DOHH2 (cell line): Measurements from ENCODE around the gene DDX19B.

Experiments
- EZH2phosphoT487 ChIP-seq: fragments of 200-600 bp; sonication (generic); IDR thresholded peaks from 2 replicates; pipeline ENCODE4 v1.6.1; 2017; ENCODE audit warnings: borderline replicate concordance, mild to moderate bottlenecking, antibody characterized with exemption, low read length, moderate library complexity, mixed read lengths
- TF ChIP-seq, protein P1 (sequence below): fragments of 200-600 bp; sonication (generic); IDR thresholded peaks from one replicate; pipeline ENCODE4 v1.5.1; 2014; ENCODE audit warnings: antibody characterized with exemption, mild to moderate bottlenecking, low read depth, low read length; ENCODE audit not compliant: poor library complexity, severe bottlenecking

DNA sequence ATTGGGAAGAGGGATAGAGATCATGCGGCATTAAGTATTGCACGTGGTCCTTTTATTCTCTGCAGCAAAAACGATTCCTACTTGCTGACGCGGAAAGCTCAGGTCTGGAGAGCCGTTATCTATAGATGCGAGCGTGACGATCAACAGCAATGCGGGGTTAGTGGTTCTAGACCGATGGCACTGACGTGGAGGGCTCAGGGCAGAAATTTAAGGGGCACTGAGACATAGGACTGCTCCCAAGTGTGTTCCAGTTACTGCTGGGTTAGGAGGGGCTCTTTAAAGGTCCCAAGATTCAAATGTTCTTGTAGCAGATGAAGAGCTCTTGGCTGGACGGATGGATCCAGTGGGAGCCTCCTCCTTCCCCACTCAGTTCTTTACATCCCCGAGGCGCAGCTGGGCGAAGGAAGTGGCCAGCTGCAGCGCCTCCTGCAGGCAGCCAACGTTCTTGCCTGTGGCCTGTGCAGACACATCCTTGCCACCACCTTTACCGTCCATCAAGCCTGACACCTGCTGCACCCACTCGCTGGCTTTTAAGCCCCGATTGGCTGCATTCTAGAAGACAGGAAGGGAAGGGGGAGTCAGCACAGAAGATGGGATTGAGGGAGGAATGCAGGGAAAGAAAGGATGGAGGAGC, 46.5 kb upstream of the DDX19B start:
- TF ChIP-seq, protein P1, sequence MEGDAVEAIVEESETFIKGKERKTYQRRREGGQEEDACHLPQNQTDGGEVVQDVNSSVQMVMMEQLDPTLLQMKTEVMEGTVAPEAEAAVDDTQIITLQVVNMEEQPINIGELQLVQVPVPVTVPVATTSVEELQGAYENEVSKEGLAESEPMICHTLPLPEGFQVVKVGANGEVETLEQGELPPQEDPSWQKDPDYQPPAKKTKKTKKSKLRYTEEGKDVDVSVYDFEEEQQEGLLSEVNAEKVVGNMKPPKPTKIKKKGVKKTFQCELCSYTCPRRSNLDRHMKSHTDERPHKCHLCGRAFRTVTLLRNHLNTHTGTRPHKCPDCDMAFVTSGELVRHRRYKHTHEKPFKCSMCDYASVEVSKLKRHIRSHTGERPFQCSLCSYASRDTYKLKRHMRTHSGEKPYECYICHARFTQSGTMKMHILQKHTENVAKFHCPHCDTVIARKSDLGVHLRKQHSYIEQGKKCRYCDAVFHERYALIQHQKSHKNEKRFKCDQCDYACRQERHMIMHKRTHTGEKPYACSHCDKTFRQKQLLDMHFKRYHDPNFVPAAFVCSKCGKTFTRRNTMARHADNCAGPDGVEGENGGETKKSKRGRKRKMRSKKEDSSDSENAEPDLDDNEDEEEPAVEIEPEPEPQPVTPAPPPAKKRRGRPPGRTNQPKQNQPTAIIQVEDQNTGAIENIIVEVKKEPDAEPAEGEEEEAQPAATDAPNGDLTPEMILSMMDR, result peak; percentile 63
- TF ChIP-seq EZH2phosphoT487, result no peak
